GM19452 (cell line): ENCODE results near the gene CUBN.

Experiments
- ATAC-seq: cut with Tn5 transposase; IDR thresholded peaks from one replicate; pipeline ENCODE4 v1.9.1; 2021; ENCODE audit not compliant: unreplicated experiment

CUBN gene

GRCh38 chr10:17075533-17076359, 53.9 kb downstream of the CUBN start:
- ATAC-seq: no peak

- ATAC-seq: no peak
Measured at GRCh38 chr10:17074541-17074847, 55.1 kb downstream of the CUBN start.

- ATAC-seq: no peak
Measured at GRCh38 chr10:17073725-17074540, 55.7 kb downstream of the CUBN start.

- ATAC-seq: no peak
Measured at GRCh38 chr10:17068953-17069352, 60.7 kb downstream of the CUBN start.

GRCh38 chr10:17067376-17068264, 62.0 kb downstream of the CUBN start:
- ATAC-seq: no peak

- no peak for ATAC-seq
Measured at GRCh38 chr10:17066807-17067206, 62.8 kb downstream of the CUBN start.

GRCh38 chr10:17066000-17066399, 63.6 kb downstream of the CUBN start:
- ATAC-seq: no peak

GRCh38 chr10:17065273-17065672, 64.3 kb downstream of the CUBN start:
- ATAC-seq: no peak

GRCh38 chr10:17064435-17064834, 65.2 kb downstream of the CUBN start:
- no peak for ATAC-seq

- no peak for ATAC-seq
Measured at GRCh38 chr10:17062955-17063484, 66.6 kb downstream of the CUBN start.

- ATAC-seq: no peak
Measured at GRCh38 chr10:17062493-17062892, 67.1 kb downstream of the CUBN start.

- ATAC-seq: no peak
Measured at GRCh38 chr10:17062009-17062408, 67.6 kb downstream of the CUBN start.

- ATAC-seq: no peak
Measured at GRCh38 chr10:17061418-17061817, 68.2 kb downstream of the CUBN start.

- ATAC-seq: no peak
Measured at GRCh38 chr10:17060289-17060688, 69.3 kb downstream of the CUBN start.

- no peak for ATAC-seq
Measured at GRCh38 chr10:17059197-17059688, 70.4 kb downstream of the CUBN start.

- ATAC-seq: no peak
Measured at GRCh38 chr10:17058093-17058492, 71.5 kb downstream of the CUBN start.

- no peak for ATAC-seq
Measured at GRCh38 chr10:17056781-17057428, 72.7 kb downstream of the CUBN start.

GRCh38 chr10:17053513-17053912, 76.1 kb downstream of the CUBN start:
- ATAC-seq: no peak

GRCh38 chr10:17053061-17053460, 76.5 kb downstream of the CUBN start:
- ATAC-seq: no peak

GRCh38 chr10:17051851-17052250, 77.8 kb downstream of the CUBN start:
- ATAC-seq: no peak
